GM21526 (cell line): Measurements from ENCODE around the gene OMD.

Experiments
- ATAC-seq: cut with Tn5 transposase; IDR thresholded peaks from one replicate; pipeline ENCODE4 v1.9.1; 2021; ENCODE audit warnings: moderate library complexity; ENCODE audit not compliant: unreplicated experiment, low FRiP score

Gene OMD

GRCh38 chr9:92424340-92424739 is at the start of gene OMD:
Gene OMD (minus strand): TSS chr9:92424471. CDS start chr9:92417558, 6,913 bp downstream.
- ATAC-seq, result no peak

- no peak for ATAC-seq
These were observed 43.9 kb upstream of the OMD start for GRCh38 chr9:92468206-92468605.

- ATAC-seq, result no peak
These were observed 43.2 kb upstream of the OMD start for GRCh38 chr9:92467511-92467910.

GRCh38 chr9:92467041-92467440 is 42.8 kb upstream of the OMD start:
- ATAC-seq, result no peak

GRCh38 chr9:92463984-92464383 is 39.7 kb upstream of the OMD start:
- ATAC-seq, result no peak

GRCh38 chr9:92463387-92463786 is 39.1 kb upstream of the OMD start:
- ATAC-seq, result no peak

GRCh38 chr9:92457576-92457975 is 33.3 kb upstream of the OMD start:
- ATAC-seq, result no peak

GRCh38 chr9:92455217-92455616 is 30.9 kb upstream of the OMD start:
- ATAC-seq, result no peak

- no peak for ATAC-seq
These were observed 22.3 kb upstream of the OMD start for GRCh38 chr9:92446536-92446935.

- ATAC-seq, result no peak
These were observed 20.6 kb upstream of the OMD start for GRCh38 chr9:92444841-92445240.

GRCh38 chr9:92440751-92441046 is 16.4 kb upstream of the OMD start:
- no peak for ATAC-seq

GRCh38 chr9:92439921-92440750 is 15.9 kb upstream of the OMD start:
- ATAC-seq, result no peak

- ATAC-seq, result no peak
These were observed 14.7 kb upstream of the OMD start for GRCh38 chr9:92438900-92439526.

GRCh38 chr9:92435263-92435662 is 11.0 kb upstream of the OMD start:
- ATAC-seq, result no peak

- ATAC-seq, result no peak
These were observed 8.8 kb upstream of the OMD start for GRCh38 chr9:92432972-92433548.

GRCh38 chr9:92432350-92432749 is 8.1 kb upstream of the OMD start:
- ATAC-seq, result no peak

- ATAC-seq, result no peak
These were observed 5.6 kb upstream of the OMD start for GRCh38 chr9:92429836-92430235.

GRCh38 chr9:92426501-92427145 is 2.4 kb upstream of the OMD start:
- no peak for ATAC-seq

GRCh38 chr9:92425474-92425873 is 1.2 kb upstream of the OMD start:
- no peak for ATAC-seq

- no peak for ATAC-seq
These were observed 659 bp downstream of the OMD start for GRCh38 chr9:92423612-92424011.

GRCh38 chr9:92422611-92423338 is 1.5 kb downstream of the OMD start:
- ATAC-seq, result no peak
